H9 (cell line): ENCODE measurements around the gene NAPEPLD. TPM values are rescaled to one million over a fixed set of nuclear protein-coding genes. Genes with fewer than 3 reads are reported as not detected.

ENCODE experiments used
- DNase-seq: peaks from one replicate; pipeline ENCODE4 v3.0.0-alpha.2; 2017
- H2AFZ ChIP-seq: one replicate; pipeline ENCODE4 v1.6.1; 2013; ENCODE audit warnings: mild to moderate bottlenecking, low read length, control low read depth, moderate library complexity
- H2AK5ac ChIP-seq: 2 replicates; pipeline ENCODE4 v1.6.1; 2013; ENCODE audit warnings: low read length, control low read depth, mixed read lengths; ENCODE audit not compliant: insufficient read length
- H2BK120ac ChIP-seq: one replicate; pipeline ENCODE4 v1.6.1; 2013; ENCODE audit warnings: low read depth, mild to moderate bottlenecking, low read length, control low read depth, inconsistent platforms; ENCODE audit not compliant: poor library complexity, severe bottlenecking
- H2BK12ac ChIP-seq: 2 replicates; pipeline ENCODE4 v1.6.1; 2013; ENCODE audit warnings: low read length, control low read depth, mixed read lengths, low read depth; ENCODE audit not compliant: insufficient read length
- H2BK15ac ChIP-seq: 2 replicates; pipeline ENCODE4 v1.6.1; 2013; ENCODE audit warnings: low read depth, low read length, control low read depth
- H2BK20ac ChIP-seq: one replicate; pipeline ENCODE4 v1.6.1; 2013; ENCODE audit warnings: low read depth, mild to moderate bottlenecking, low read length, control low read depth, inconsistent platforms; ENCODE audit not compliant: poor library complexity, severe bottlenecking
- H2BK5ac ChIP-seq: 2 replicates; pipeline ENCODE4 v1.6.1; 2013; ENCODE audit warnings: low read length, control low read depth, mixed read lengths; ENCODE audit not compliant: insufficient read length
- H3K14ac ChIP-seq: 2 replicates; pipeline ENCODE4 v1.6.1; 2013; ENCODE audit warnings: low read length, control low read depth; ENCODE audit not compliant: insufficient read depth
- H3K18ac ChIP-seq: 2 replicates; pipeline ENCODE4 v1.6.1; 2013; ENCODE audit warnings: low read depth, mild to moderate bottlenecking, mixed read lengths, low read length, control low read depth; ENCODE audit not compliant: insufficient read length
- H3K23ac ChIP-seq: 2 replicates; pipeline ENCODE4 v1.6.1; 2013; ENCODE audit warnings: low read length, control low read depth, mixed read lengths, low read depth; ENCODE audit not compliant: insufficient read length
- H3K23me2 ChIP-seq: 2 replicates; pipeline ENCODE4 v1.6.1; 2013; ENCODE audit warnings: low read depth, mild to moderate bottlenecking, mixed read lengths, low read length, control low read depth; ENCODE audit not compliant: insufficient read length, poor library complexity, severe bottlenecking
- H3K27ac ChIP-seq: 2 replicates; pipeline ENCODE4 v1.5.1; 2013; ENCODE audit warnings: low read length, control low read depth, mixed read lengths, low read depth; ENCODE audit not compliant: insufficient read length
- H3K27me3 ChIP-seq: 2 replicates; pipeline ENCODE4 v1.6.1; 2013; ENCODE audit warnings: low read length, control low read depth, inconsistent platforms; ENCODE audit not compliant: insufficient read depth
- H3K4ac ChIP-seq: 2 replicates; pipeline ENCODE4 v1.6.1; 2013; ENCODE audit warnings: low read depth, mild to moderate bottlenecking, control low read depth, inconsistent platforms, low read length, moderate library complexity
- H3K4me1 ChIP-seq: 2 replicates; pipeline ENCODE4 v1.6.1; 2013; ENCODE audit warnings: low read length, control low read depth, inconsistent platforms; ENCODE audit not compliant: insufficient read depth
- H3K4me2 ChIP-seq: 2 replicates; pipeline ENCODE4 v1.6.1; 2013; ENCODE audit warnings: low read length, control low read depth, mixed read lengths; ENCODE audit not compliant: insufficient read length, insufficient read depth
- H3K56ac ChIP-seq: 2 replicates; pipeline ENCODE4 v1.6.1; 2013; ENCODE audit warnings: low read depth, mild to moderate bottlenecking, mixed read lengths, low read length, control low read depth; ENCODE audit not compliant: insufficient read length
- H3K79me1 ChIP-seq: 2 replicates; pipeline ENCODE4 v1.6.1; 2013; ENCODE audit warnings: low read depth, mild to moderate bottlenecking, moderate library complexity, low read length, control low read depth, inconsistent platforms; ENCODE audit not compliant: insufficient read depth, poor library complexity, severe bottlenecking
- H3K79me2 ChIP-seq: 2 replicates; pipeline ENCODE4 v1.6.1; 2013; ENCODE audit warnings: low read length, control low read depth, inconsistent platforms; ENCODE audit not compliant: insufficient read depth
- H3K9ac ChIP-seq: 2 replicates; pipeline ENCODE4 v1.6.1; 2013; ENCODE audit warnings: low read length, control low read depth, mixed read lengths; ENCODE audit not compliant: insufficient read length; ENCODE audit errors: extremely low read depth
- H3K9me3 ChIP-seq: one replicate; pipeline ENCODE4 v1.6.1; 2013; ENCODE audit warnings: low read depth, low read length, inconsistent platforms; ENCODE audit not compliant: control insufficient read depth
- H3T11ph ChIP-seq: one replicate; pipeline ENCODE4 v1.6.1; 2013; ENCODE audit warnings: mild to moderate bottlenecking, low read length, control low read depth, inconsistent platforms
- H4K20me1 ChIP-seq: one replicate; pipeline ENCODE4 v1.6.1; 2013; ENCODE audit not compliant: control insufficient read depth, insufficient read length, insufficient read depth
- H4K5ac ChIP-seq: 2 replicates; pipeline ENCODE4 v1.6.1; 2013; ENCODE audit warnings: low read depth, mild to moderate bottlenecking, mixed read lengths, low read length, control low read depth; ENCODE audit not compliant: insufficient read length
- H4K8ac ChIP-seq: replicated peaks from 2 replicates; pipeline ENCODE4 v1.6.1; 2013; ENCODE audit warnings: low read length, control low read depth, mixed read lengths, low read depth; ENCODE audit not compliant: insufficient read length
- H4K91ac ChIP-seq: 2 replicates; pipeline ENCODE4 v1.6.1; 2013; ENCODE audit warnings: low read depth, mild to moderate bottlenecking, moderate library complexity, mixed read lengths, low read length, control low read depth; ENCODE audit not compliant: insufficient read length
- H3K27ac Mint-ChIP-seq, 3 experiments: 2 replicates in 2 of 3; 3 replicates in 1 of 3; pipeline ENCODE4 v1.8.0; 2020 to 2021; ENCODE audit warnings: mixed read lengths in 3 of 3, mild to moderate bottlenecking in 1 of 3, moderate library complexity in 1 of 3
- H3K27me3 Mint-ChIP-seq: 2 replicates; pipeline ENCODE4 v1.8.0; 2021; ENCODE audit warnings: low read depth, mild to moderate bottlenecking, moderate library complexity, mixed read lengths
- H3K36me3 Mint-ChIP-seq, 3 experiments: 2 replicates in 2 of 3; 3 replicates in 1 of 3; pipeline ENCODE4 v1.8.0; 2020 to 2021; ENCODE audit warnings: low read depth in 3 of 3, mixed read lengths in 3 of 3; ENCODE audit not compliant: insufficient read depth in 1 of 3
- H3K4me1 Mint-ChIP-seq, 2 experiments: 2 replicates each; pipeline ENCODE4 v1.8.0; 2020; ENCODE audit warnings: mixed read lengths in 2 of 2
- H3K4me3 Mint-ChIP-seq, 2 experiments: 2 replicates in 1 of 2; 3 replicates in 1 of 2; pipeline ENCODE4 v1.8.0; 2020 to 2021; ENCODE audit warnings: mild to moderate bottlenecking in 2 of 2, mixed read lengths in 2 of 2, moderate library complexity in 1 of 2
- H3K9me3 Mint-ChIP-seq, 2 experiments: 2 replicates in 1 of 2; 3 replicates in 1 of 2; pipeline ENCODE4 v1.8.0; 2020; ENCODE audit warnings: mild to moderate bottlenecking in 2 of 2, mixed read lengths in 2 of 2, moderate library complexity in 1 of 2
- WGBS: extraction: QIAGEN DNeasy Blood & Tissue Kit; methylation state at CpG from one replicate; pipeline ENCODE4 v1.1.7; 2013; ENCODE audit warnings: missing lambda C conversion rate, low lambda C conversion rate, mixed read lengths; ENCODE audit not compliant: insufficient read length; ENCODE audit errors: extremely low coverage; 5-methylcytosine and 5-hydroxymethylcytosine counted together
- total RNA-seq: library from RNA; stranded (reverse); gene quantifications from 2 replicates; pipeline ENCODE4 v1.2.1, GENCODE V29; 2021
- TF ChIP-seq, protein P1 (sequence below): fragments of 200-600 bp; sonication (generic); conservative IDR thresholded peaks from 3 replicates; pipeline ENCODE4 v1.8.0; 2021; ENCODE audit warnings: antibody characterized with exemption, mild to moderate bottlenecking

Gene NAPEPLD
- total RNA-seq, 1 experiment from 2014 or later, result 9.3 TPM

DNA sequence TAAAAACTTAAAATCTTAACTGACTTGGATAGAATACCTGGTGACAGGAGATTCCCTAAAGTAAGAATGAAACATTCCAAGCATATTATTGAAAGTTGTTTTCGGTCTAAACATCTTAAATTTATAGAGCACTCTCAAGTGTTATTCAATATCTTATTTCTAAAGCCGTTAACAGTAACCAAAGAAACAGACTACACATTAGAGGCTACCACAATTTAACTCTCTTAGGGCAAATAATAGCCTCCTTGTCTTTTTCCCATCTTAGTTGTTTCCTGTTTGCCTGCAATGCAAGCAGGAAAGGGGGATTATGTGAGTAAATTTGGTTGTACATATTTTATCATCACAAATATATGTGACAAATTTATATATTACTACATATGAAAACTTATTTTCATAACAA is 31.4 kb downstream of the NAPEPLD start:
- TF ChIP-seq, protein P1, sequence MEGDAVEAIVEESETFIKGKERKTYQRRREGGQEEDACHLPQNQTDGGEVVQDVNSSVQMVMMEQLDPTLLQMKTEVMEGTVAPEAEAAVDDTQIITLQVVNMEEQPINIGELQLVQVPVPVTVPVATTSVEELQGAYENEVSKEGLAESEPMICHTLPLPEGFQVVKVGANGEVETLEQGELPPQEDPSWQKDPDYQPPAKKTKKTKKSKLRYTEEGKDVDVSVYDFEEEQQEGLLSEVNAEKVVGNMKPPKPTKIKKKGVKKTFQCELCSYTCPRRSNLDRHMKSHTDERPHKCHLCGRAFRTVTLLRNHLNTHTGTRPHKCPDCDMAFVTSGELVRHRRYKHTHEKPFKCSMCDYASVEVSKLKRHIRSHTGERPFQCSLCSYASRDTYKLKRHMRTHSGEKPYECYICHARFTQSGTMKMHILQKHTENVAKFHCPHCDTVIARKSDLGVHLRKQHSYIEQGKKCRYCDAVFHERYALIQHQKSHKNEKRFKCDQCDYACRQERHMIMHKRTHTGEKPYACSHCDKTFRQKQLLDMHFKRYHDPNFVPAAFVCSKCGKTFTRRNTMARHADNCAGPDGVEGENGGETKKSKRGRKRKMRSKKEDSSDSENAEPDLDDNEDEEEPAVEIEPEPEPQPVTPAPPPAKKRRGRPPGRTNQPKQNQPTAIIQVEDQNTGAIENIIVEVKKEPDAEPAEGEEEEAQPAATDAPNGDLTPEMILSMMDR, result no peak
- peaks cover 8 to 13% (median 12%) of the 10 kb centered on the region in 3 experiments; a peak in 6 of 7 replicates for H3K36me3 Mint-ChIP-seq
- no peak overlapping the region for H4K5ac ChIP-seq

More for the DNA sequence above, 31.4 kb downstream of the NAPEPLD start:
- no peak overlapping the region for H3K14ac ChIP-seq
- no CpG with 5 or more reads among the region's 2 CpGs for WGBS
- no peak overlapping the region for H2BK15ac ChIP-seq
- no peak overlapping the region for H3K9ac ChIP-seq
- no peak overlapping the region for H3K18ac ChIP-seq
- H2BK20ac ChIP-seq, result no peak overlapping the region
- no peaks in the 10 kb centered on the region for H3K27me3 ChIP-seq
- Mint-ChIP-seq H3K4me1 (no peaks in the 10 kb centered on the region), H3K27ac (no peak overlapping the region), H3K4me3 (no peak overlapping the region), H3K9me3 (no peaks in the 10 kb centered on the region), H3K27me3 (no peaks in the 10 kb centered on the region)
- H3K4me1 ChIP-seq, result no peaks in the 10 kb centered on the region
- no peaks in the 10 kb centered on the region; the same call in 1 of the 2 replicates for H3K79me2 ChIP-seq
- no peak overlapping the region for H3T11ph ChIP-seq
- H2AFZ ChIP-seq, result no peak overlapping the region
- no peak overlapping the region for H2AK5ac ChIP-seq
- no peak overlapping the region for H2BK5ac ChIP-seq
- no peak overlapping the region for H2BK12ac ChIP-seq
- DNase-seq, result no peak
- no peak overlapping the region for H3K4me2 ChIP-seq
- H3K23me2 ChIP-seq, result no peaks in the 10 kb centered on the region
- no peaks in the 10 kb centered on the region for H4K20me1 ChIP-seq
- H3K27ac ChIP-seq, result no peak overlapping the region
- H2BK120ac ChIP-seq, result no peak overlapping the region
- H3K56ac ChIP-seq, result no peak overlapping the region
- no peaks in the 10 kb centered on the region for H3K9me3 ChIP-seq
- H3K4ac ChIP-seq, result no peak overlapping the region
- no peaks in the 10 kb centered on the region for H3K79me1 ChIP-seq
- H4K8ac ChIP-seq, result no peak overlapping the region
- no peak overlapping the region for H4K91ac ChIP-seq
- no peak overlapping the region for H3K23ac ChIP-seq
